ENCODE results near the gene CMIP. TPM values are rescaled to one million over a fixed set of nuclear protein-coding genes. Genes with fewer than 3 reads are reported as not detected.
"Not testable (repeated sequence)": the region's sequence is repeated elsewhere in the genome, so short reads cannot be mapped to it uniquely, and the experiment has no call there.

Gene CMIP
- total RNA-seq, 2 experiments from 2014 or later, result 57.1 to 58.3 TPM

DNA sequence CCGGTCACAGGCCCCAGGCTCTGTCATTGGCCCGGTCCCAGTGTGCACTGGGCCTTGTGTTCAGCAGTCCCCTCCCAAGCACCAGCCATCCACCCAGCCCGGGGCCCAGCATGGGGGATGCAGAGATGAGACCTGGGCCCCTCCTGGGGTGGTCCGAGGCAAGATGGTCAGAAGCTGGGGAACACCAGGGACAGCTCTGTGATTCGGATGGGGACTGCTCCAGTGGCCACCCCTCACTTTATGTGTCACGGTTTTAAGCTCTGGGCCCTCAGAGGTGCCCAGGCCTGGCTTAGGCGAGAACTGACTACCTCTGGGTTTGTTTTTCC lies 242.5 kb downstream of the CMIP start:
- H3K4me1 Mint-ChIP-seq, result no peaks in the 10 kb centered on the region
- no peak overlapping the region for H3K4me3 Mint-ChIP-seq
- ChIA-PET POLR2A (no interaction called here), CTCF (interaction anchor here (1.2 kb wide), 1 partner anchor 10 kb away, joined by 3 read pairs; no protein-coding TSS in a partner anchor)
- no peak overlapping the region for H3K27ac Mint-ChIP-seq
- no peaks in the 10 kb centered on the region for H3K27me3 Mint-ChIP-seq
- no peaks in the 10 kb centered on the region for H3K9me3 Mint-ChIP-seq
- H3K36me3 Mint-ChIP-seq (ENCODE audit: low read depth), result peaks cover 10% of the 10 kb centered on the region
- DNase-seq, result no peak

DNA sequence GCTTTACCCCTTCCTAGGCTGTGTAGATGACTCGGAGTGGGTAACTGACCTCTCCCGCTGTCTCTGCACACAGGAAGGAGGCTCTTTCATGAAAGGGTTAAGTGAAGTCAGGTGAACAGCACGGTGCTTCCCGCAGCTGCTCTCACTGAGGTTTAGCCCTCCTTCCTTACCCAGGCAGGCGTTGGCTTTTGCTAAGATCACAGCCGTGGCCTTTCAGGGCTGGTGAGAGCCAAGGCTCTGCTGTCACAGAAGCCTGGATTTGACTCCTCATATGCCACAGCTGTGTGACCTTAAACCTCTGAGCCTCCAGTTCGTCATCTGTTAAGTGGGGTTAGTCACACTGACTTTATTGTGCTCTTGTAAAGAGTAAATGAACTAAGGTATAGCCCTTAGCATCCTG lies 243.6 kb downstream of the CMIP start:
- ChIA-PET CTCF (interaction anchor here (1.2 kb wide), 1 partner anchor 9 kb away, joined by 3 read pairs; no protein-coding TSS in a partner anchor), POLR2A (no interaction called here)
- no peak overlapping the region for H3K4me3 Mint-ChIP-seq
- no peaks in the 10 kb centered on the region for H3K4me1 Mint-ChIP-seq
- H3K36me3 Mint-ChIP-seq (ENCODE audit: low read depth), result peaks cover 17% of the 10 kb centered on the region
- no peak for DNase-seq
- H3K27me3 Mint-ChIP-seq, result no peaks in the 10 kb centered on the region
- no peak overlapping the region for H3K27ac Mint-ChIP-seq
- H3K9me3 Mint-ChIP-seq, result no peaks in the 10 kb centered on the region

DNA sequence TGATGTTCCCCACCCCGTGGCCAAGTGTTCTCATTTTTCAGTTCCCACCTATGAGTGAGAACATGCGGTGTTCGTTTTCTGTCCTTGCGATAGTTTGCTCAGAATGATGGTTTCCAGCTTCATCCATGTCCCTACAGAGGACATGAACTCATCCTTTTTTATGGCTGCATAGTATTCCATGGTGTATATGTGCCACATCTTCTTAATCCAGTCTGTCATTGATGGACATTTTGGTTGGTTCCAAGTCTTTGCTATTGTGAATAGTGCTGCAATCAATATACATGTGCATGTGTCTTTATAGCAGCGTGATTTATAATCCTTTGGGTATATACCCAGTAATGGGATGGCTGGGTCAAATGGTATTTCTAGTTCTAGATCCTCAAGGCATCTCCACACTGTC lies 244.2 kb downstream of the CMIP start:
- POLR2A ChIA-PET, H3K4me3 Mint-ChIP-seq, H3K4me1 Mint-ChIP-seq, DNase-seq, CTCF ChIA-PET, H3K27ac Mint-ChIP-seq, H3K27me3 Mint-ChIP-seq, H3K9me3 Mint-ChIP-seq: not testable (repeated sequence)
- peaks cover 20% of the 10 kb centered on the region for H3K36me3 Mint-ChIP-seq (ENCODE audit: low read depth)

DNA sequence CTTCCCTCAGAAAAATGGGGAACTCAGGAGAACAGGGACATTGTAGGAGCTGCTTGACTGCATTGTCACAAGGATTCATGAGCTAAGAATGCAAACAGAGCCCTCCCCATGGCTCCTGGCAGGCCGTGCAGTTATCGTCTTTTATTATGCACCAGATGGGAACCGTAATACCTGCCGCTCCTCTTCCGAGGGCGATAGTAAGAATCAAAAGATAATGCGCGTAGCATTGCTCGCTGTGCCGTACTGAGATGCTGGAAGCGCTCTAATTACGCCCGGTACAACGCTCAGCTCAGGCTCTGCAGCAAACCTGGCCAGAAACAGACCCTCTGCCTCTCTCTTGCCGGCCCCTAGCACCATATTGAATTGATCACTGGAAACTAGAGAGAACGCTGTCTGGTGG lies 247.4 kb downstream of the CMIP start:
- CTCF ChIA-PET, result no interaction called here
- no peak for DNase-seq
- H3K4me1 Mint-ChIP-seq, result no peaks in the 10 kb centered on the region
- no peak overlapping the region for H3K4me3 Mint-ChIP-seq
- H3K27ac Mint-ChIP-seq, result no peak overlapping the region
- POLR2A ChIA-PET, result no interaction called here
- H3K36me3 Mint-ChIP-seq (ENCODE audit: low read depth), result peaks cover 24% of the 10 kb centered on the region
- H3K27me3 Mint-ChIP-seq, result no peaks in the 10 kb centered on the region
- no peaks in the 10 kb centered on the region for H3K9me3 Mint-ChIP-seq

DNA sequence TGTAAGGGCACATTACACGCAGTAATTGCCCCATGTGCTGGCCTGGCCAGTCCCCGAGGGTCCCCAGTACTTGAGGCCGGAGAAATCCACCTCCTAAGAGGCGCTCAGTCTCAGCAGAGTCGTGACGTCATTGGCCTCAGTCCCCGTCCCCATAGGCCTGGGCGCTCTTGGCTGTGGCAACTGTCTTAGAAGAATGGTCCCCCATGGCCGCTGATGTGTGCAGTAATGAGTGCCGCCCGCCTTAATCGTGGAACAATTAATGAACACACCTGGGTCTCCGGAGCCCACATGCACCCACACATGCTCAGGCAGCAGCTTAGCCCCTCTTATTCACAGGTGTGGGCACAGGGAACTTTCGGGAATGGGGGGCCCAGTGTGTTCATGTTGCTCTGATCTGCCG lies 248.0 kb downstream of the CMIP start:
- Mint-ChIP-seq H3K4me3 (no peak overlapping the region), H3K27me3 (no peaks in the 10 kb centered on the region), H3K9me3 (no peaks in the 10 kb centered on the region), H3K36me3 (ENCODE audit: low read depth) (peaks cover 24% of the 10 kb centered on the region), H3K4me1 (no peaks in the 10 kb centered on the region), H3K27ac (no peak overlapping the region)
- CTCF ChIA-PET, result no interaction called here
- DNase-seq, result no peak
- POLR2A ChIA-PET, result no interaction called here

DNA sequence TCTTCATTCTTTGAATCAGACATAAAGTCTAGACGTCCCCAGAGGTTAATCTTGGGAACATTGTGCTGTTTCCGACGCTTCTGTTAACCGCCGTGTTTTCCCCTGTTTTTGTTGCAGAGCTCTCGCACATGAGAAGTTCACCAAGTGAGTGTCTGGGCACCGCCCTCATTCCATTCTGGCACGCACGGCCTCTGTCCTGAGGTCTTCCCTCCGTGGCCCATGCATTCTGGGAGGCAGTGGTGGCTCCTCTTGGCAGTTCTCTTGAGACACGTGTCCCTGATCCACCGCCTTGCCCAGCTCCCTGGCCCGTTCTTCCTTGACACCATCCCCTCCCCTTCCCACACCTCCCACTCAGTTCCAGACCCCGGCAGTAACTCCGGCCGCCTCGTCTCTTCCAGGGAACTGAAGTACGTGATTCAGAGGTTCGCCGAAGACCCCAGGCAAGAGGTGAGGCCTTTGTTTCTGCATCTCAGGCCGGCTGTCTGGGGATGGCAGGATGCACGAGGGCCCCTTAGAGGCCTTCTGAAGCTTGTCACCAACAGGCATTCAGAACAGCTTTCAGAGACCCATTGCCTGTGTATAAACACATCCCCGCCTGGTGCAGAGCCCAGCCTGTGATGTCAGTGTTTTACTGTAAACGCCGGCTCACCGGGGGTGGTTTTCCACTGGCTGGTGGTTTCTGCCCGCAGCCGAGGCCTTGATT lies 248.6 kb downstream of the CMIP start:
- Mint-ChIP-seq H3K9me3 (no peaks in the 10 kb centered on the region), H3K4me1 (no peaks in the 10 kb centered on the region), H3K4me3 (no peak overlapping the region), H3K27ac (no peak overlapping the region), H3K36me3 (ENCODE audit: low read depth) (peaks cover 24% of the 10 kb centered on the region), H3K27me3 (no peaks in the 10 kb centered on the region)
- ChIA-PET POLR2A (no interaction called here), CTCF (no interaction called here)
- DNase-seq, result no peak

DNA sequence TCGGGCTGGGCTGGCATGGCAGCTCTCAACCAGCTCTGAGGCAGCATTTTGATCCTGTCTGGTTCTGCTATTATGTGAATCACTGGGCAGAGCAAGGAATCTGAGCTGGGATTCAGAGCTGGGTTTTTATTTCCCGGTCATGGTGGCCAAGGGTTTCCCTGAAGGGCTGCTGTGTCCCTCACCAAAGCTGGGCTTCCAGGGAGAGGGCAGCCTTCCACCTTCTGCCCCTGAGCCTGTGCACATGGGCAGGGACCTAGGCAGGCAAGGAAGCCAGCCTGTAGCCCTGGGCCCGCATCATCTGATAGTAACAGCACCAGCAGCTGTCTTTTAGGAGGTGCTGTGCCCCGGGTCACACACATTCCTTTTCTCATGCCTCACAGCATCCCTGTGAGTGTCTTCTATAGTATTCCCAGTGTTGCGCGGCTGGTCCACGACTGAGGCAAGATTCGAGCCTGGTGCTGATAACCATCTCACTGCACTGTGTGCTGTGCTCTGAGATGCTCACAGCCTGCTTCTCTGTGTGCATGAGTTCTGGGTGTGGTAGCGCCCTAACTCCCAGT lies 249.2 kb downstream of the CMIP start:
- POLR2A ChIA-PET, result no interaction called here
- H3K4me1 Mint-ChIP-seq, result no peaks in the 10 kb centered on the region
- H3K4me3 Mint-ChIP-seq, result no peak overlapping the region
- no peaks in the 10 kb centered on the region for H3K9me3 Mint-ChIP-seq
- peaks cover 26% of the 10 kb centered on the region for H3K36me3 Mint-ChIP-seq (ENCODE audit: low read depth)
- CTCF ChIA-PET, result no interaction called here
- H3K27ac Mint-ChIP-seq, result peak overlapping the region; percentile 6
- no peaks in the 10 kb centered on the region for H3K27me3 Mint-ChIP-seq
- no peak for DNase-seq

DNA sequence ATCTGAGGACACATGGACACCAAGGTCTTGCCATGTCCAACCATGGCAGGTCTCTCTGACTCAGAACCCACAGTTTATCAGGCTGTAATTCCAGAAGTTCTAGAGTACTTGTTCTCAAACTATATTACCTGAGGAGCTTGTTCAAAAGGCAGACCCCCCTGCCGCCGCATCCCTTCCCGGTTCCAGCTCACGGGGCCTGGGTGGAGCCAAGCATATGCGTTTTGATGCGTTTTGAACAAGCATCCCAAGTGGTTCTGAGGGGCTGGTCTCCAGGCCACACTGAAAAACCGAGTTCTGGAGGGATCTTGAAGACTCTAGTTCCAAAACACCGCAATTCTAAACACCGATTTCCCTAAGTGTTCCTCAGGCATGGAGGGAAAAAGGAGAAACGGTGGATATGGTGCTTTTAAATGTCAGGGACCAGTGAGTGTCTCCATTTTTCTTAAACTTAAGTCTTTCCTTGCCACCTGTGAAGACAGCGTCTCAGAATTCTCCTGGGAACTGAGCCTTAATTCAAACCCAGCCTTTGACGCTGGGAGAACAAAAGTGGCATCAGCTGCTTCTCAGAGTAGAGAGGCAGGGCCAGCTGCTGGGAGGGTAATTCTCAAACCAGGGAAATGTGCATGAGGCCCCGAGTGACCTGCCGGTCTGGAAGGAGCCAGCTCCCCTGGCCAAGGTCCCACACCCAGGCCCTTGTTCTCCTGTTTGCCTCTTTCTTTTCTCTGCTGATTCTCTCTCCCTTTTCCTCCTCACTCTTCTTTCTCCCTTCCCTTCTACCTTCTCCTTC lies 250.1 kb downstream of the CMIP start:
- Mint-ChIP-seq H3K27ac (no peak overlapping the region), H3K27me3 (no peaks in the 10 kb centered on the region), H3K36me3 (ENCODE audit: low read depth) (peaks cover 24% of the 10 kb centered on the region), H3K9me3 (no peaks in the 10 kb centered on the region), H3K4me3 (no peak overlapping the region), H3K4me1 (no peaks in the 10 kb centered on the region)
- no peak for DNase-seq
- POLR2A ChIA-PET, result no interaction called here
- CTCF ChIA-PET, result no interaction called here

DNA sequence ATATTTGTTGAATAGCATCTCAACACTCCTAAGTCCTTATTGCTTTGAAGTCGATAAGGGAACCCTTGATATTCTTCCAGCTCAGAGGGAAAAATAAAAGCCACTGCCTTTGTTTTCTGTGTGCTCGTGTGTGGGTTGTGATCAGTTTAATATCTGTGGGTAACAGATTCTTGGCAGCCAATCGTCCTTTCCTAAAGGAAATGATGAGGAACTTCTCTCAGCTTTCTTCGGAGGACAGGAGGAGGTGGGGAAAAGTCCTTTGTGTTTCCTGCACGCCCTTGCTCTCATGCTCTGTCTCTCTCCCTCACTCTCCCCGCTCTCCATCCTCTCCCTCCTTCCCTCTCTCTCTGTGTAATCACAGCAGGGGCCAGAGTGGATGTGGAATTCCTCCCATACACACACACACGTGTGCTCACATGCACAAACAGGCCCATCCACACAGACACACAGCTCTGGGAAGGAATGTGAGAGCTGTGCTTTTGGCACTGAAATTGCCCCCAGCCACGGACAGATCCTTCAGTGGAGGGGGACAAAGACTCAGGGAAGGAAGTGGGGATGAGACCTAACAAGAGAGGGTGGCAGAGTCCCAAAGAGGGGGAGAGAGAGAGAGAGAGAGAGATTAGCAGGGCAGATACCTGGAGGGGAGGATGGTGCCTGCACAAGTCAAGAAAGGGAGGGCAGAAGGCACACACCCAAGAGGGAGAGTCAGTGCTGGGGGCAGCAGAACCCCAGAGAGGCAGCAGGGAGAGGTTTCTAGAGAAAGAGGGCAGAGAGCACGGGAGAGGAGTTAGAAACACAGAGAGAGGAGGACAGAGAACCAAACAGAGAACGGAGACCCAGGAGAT lies 250.9 kb downstream of the CMIP start:
- CTCF ChIA-PET, result interaction anchor here (2.1 kb wide), 1 partner anchor 73 kb away, joined by 30 read pairs; no protein-coding TSS in a partner anchor
- no peaks in the 10 kb centered on the region for H3K9me3 Mint-ChIP-seq
- no peak overlapping the region for H3K27ac Mint-ChIP-seq
- no peaks in the 10 kb centered on the region for H3K27me3 Mint-ChIP-seq
- no peak for DNase-seq
- H3K4me3 Mint-ChIP-seq, result no peak overlapping the region
- H3K4me1 Mint-ChIP-seq, result no peaks in the 10 kb centered on the region
- peaks cover 24% of the 10 kb centered on the region for H3K36me3 Mint-ChIP-seq (ENCODE audit: low read depth)
- POLR2A ChIA-PET, result no interaction called here

DNA sequence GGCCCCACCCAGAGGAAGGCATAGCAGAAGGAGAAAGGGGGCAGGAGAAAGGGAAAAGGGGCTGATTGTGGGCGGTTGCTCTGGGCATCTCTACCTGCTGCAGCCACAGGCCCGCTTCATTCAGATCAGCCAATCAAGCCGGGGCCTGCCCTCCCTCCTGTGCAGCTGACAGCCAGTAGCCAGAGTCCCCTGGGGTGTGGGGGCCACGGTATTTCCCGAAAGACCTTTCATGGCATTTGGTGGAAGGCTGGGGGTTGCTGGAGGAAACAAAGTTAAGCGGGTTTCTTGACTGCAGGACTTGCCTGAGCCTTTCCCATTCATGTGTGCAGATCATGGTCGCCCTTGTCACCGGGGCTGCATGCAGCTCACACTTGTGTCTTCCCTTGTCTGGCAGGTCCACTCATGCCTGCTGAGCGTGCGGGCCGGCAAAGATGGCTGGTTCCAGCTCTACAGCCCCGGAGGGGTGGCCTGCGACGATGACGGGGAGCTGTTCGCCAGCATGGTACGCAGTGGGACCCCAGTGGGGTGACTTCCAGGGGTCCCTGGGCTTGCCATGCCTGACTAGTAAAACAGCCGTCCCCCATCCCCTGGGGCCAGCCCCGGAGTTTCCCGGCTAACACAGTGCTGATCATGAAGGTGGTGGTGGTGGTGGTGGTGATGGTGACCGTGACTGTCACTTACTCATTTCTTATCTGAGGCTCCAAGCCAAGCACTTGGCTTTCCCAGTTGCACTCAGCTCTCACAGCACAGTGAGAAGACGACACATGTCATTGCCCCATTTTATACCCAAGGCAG lies 251.8 kb downstream of the CMIP start:
- ChIA-PET CTCF (interaction anchor here (0.6 to 2.1 kb wide), 16 partner anchors 12 to 331 kb away, joined by 3 to 30 read pairs (median 4); no protein-coding TSS in a partner anchor), POLR2A (interaction anchor here (1.3 kb wide), 1 partner anchor 22 kb away, joined by 3 read pairs; no protein-coding TSS in a partner anchor)
- Mint-ChIP-seq H3K36me3 (ENCODE audit: low read depth) (peaks cover 24% of the 10 kb centered on the region), H3K27ac (no peak overlapping the region), H3K4me1 (no peaks in the 10 kb centered on the region), H3K9me3 (no peaks in the 10 kb centered on the region), H3K4me3 (no peak overlapping the region), H3K27me3 (no peaks in the 10 kb centered on the region)
- DNase-seq, result no peak

DNA sequence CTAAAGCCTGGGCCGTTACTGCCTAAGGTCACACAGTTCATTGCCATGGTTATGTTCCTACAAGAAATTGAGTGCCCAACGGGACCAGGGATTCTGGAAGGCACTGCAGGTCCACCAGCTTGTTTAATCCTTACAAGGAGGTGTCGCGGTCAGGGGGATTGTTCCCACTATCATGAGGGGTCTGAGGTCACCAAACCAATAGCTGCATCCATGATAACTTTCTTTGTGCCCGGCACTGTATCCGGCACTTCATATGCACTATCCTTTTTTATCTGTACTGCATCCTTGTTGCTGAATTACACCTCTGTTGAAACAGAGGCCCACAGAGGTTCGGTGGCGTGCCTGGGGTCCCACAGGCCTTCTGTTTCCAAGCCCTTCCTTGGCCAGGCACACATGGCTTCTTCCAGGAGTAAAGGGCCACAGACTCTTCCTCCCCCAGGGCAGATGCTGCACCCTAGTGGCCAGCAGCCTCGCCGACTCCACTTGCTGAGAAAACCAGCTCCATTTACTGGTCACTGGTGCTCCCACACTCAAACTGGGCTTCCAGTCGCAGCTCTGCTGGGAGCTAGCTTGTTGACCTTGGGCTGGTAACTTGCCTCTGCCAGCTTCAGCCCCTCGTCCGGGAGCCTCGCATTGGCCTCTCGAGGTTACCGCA lies 252.5 kb downstream of the CMIP start:
- CTCF ChIA-PET, result interaction anchor here (0.6 to 2.1 kb wide), 24 partner anchors 9 to 332 kb away, joined by 3 to 30 read pairs (median 3); no protein-coding TSS in a partner anchor

More for the DNA sequence above, 252.5 kb downstream of the CMIP start:
- peaks cover 20% of the 10 kb centered on the region for H3K36me3 Mint-ChIP-seq (ENCODE audit: low read depth)
- no peaks in the 10 kb centered on the region for H3K4me1 Mint-ChIP-seq
- no peaks in the 10 kb centered on the region for H3K27me3 Mint-ChIP-seq
- DNase-seq, result peak; percentile 61
- no peaks in the 10 kb centered on the region for H3K9me3 Mint-ChIP-seq
- no peak overlapping the region for H3K4me3 Mint-ChIP-seq
- H3K27ac Mint-ChIP-seq, result no peak overlapping the region
- POLR2A ChIA-PET, result interaction anchor here (1.3 kb wide), 1 partner anchor 22 kb away, joined by 3 read pairs; no protein-coding TSS in a partner anchor
